Smooth muscle cell (in vitro differentiated cells): ENCODE measurements around the gene NDUFAF7. TPM values are rescaled to one million over a fixed set of nuclear protein-coding genes. Genes with fewer than 3 reads are reported as not detected.

Source experiments
- DNase-seq: peaks from one replicate; lab custom pipeline; 2025; ENCODE audit not compliant: unreplicated experiment; lab: John Stamatoyannopoulos, UW
- H2AFZ ChIP-seq: fragments of 200-600 bp; sonication (generic); 2 replicates; pipeline ENCODE4 v1.6.0; 2016; ENCODE audit warnings: antibody characterized with exemption, low read depth, mild to moderate bottlenecking
- H3F3A ChIP-seq: fragments of 200-600 bp; sonication (generic); 2 replicates; pipeline ENCODE4 v1.6.0; 2017; ENCODE audit warnings: antibody characterized with exemption, low read depth
- H3K27ac ChIP-seq: fragments of 200-600 bp; sonication (generic); 2 replicates; pipeline ENCODE4 v1.5.1; 2016; ENCODE audit warnings: low read depth, mild to moderate bottlenecking
- H3K27me3 ChIP-seq: fragments of 200-600 bp; sonication (generic); 2 replicates; pipeline ENCODE4 v1.6.1; 2016; ENCODE audit warnings: low read depth, mild to moderate bottlenecking
- H3K36me3 ChIP-seq: fragments of 200-600 bp; sonication (generic); 2 replicates; pipeline ENCODE4 v1.5.1; 2016; ENCODE audit warnings: low read depth
- H3K4me1 ChIP-seq: fragments of 200-600 bp; sonication (generic); 2 replicates; pipeline ENCODE4 v1.5.1; 2016; ENCODE audit warnings: low read depth
- H3K4me2 ChIP-seq: fragments of 200-600 bp; sonication (generic); 2 replicates; pipeline ENCODE4 v1.6.0; 2016; ENCODE audit warnings: mild to moderate bottlenecking
- H3K4me3 ChIP-seq: fragments of 200-600 bp; sonication (generic); 2 replicates; pipeline ENCODE4 v1.5.1; 2016; ENCODE audit warnings: mild to moderate bottlenecking
- H3K79me2 ChIP-seq: fragments of 200-600 bp; sonication (generic); 2 replicates; pipeline ENCODE4 v1.6.0; 2016; ENCODE audit warnings: low read depth, mild to moderate bottlenecking
- H3K9ac ChIP-seq: fragments of 200-600 bp; sonication (generic); 2 replicates; pipeline ENCODE4 v1.6.0; 2016; ENCODE audit warnings: low read depth
- H3K9me3 ChIP-seq: fragments of 200-600 bp; sonication (generic); replicated peaks from 2 replicates; pipeline ENCODE4 v1.5.1; 2016; ENCODE audit warnings: low read depth
- H4K20me1 ChIP-seq: fragments of 200-600 bp; sonication (generic); 2 replicates; pipeline ENCODE4 v1.6.0; 2016; ENCODE audit warnings: low read depth
- CTCF ChIP-seq: fragments of 200-600 bp; sonication (generic); IDR thresholded peaks from 2 replicates; pipeline ENCODE4 v1.5.1; 2017; ENCODE audit warnings: borderline replicate concordance, mild to moderate bottlenecking, antibody characterized with exemption; ENCODE audit not compliant: insufficient read depth, poor library complexity, severe bottlenecking
- WGBS: methylation state at CpG from one replicate; pipeline ENCODE4 v1.1.7; 2016; ENCODE audit warnings: low lambda C conversion rate; 5-methylcytosine and 5-hydroxymethylcytosine counted together
- polyA plus RNA-seq: library from polyadenylated mRNA; unstranded; fragments of >200 nt; fragmentation: Nextera tagmentation; extraction: Ambion mirVana; gene quantifications from 2 replicates; pipeline ENCODE4 v1.2.1, GENCODE V29; 2016
- total RNA-seq: library from RNA; depleted of rRNA; stranded (reverse); fragments of >200 nt; gene quantifications from 2 replicates; pipeline ENCODE4 v1.2.3, GENCODE V29; 2014

The NDUFAF7 gene
- total and polyA plus RNA-seq, 2 experiments from 2014 or later: 13.4 to 46.9 TPM

GRCh38 chr2:37282746-37283145 lies 51.3 kb downstream of the NDUFAF7 start:
- Histone ChIP-seq H3K79me2 (no peaks in the 10 kb centered on the region), H4K20me1 (no peaks in the 10 kb centered on the region), H3K9me3 (no peaks in the 10 kb centered on the region), H3K27ac (no peak overlapping the region), H3K36me3 (peaks cover 29% of the 10 kb centered on the region), H3K4me3 (no peak overlapping the region), H3K4me1 (no peaks in the 10 kb centered on the region), H2AFZ (no peak overlapping the region), H3K4me2 (no peak overlapping the region), H3K27me3 (no peaks in the 10 kb centered on the region), H3K9ac (no peak overlapping the region), H3F3A (peaks cover 2% of the 10 kb centered on the region)
- 93% methylated on average over 2 of the region's 2 CpGs for WGBS
- no peak for TF ChIP-seq CTCF
- DNase-seq: no peak

- no peak overlapping the region for H3K4me2 ChIP-seq
Measured at GRCh38 chr2:37283207-37283606, 51.7 kb downstream of the NDUFAF7 start.

DNA sequence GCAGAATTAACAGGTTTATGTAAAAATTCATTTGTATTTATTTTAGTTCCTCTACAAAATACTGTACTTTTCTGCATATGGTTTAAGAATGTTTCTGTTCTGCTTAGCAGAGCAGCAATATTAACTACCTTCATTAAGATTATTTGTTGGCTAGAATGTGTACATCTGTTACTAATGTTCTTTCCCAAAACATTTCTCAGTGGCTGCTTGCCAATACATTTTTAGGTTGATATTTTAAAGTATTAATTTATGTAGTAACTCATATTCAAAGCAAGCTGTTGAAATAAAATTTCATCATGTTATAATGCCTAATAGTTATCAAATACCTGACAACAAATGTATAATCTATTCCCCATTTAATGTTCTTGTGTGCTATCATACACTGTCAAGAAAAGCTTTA lies 52.9 kb downstream of the NDUFAF7 start:
- Histone ChIP-seq H3F3A (peaks cover 2% of the 10 kb centered on the region), H3K27me3 (no peaks in the 10 kb centered on the region), H3K36me3 (peaks cover 30% of the 10 kb centered on the region), H3K4me1 (no peaks in the 10 kb centered on the region), H3K9ac (no peak overlapping the region), H4K20me1 (no peaks in the 10 kb centered on the region), H3K79me2 (no peaks in the 10 kb centered on the region), H3K9me3 (no peaks in the 10 kb centered on the region), H2AFZ (no peak overlapping the region), H3K4me3 (no peak overlapping the region), H3K27ac (no peak overlapping the region), H3K4me2 (no peak overlapping the region)
- TF ChIP-seq CTCF: no peak
- DNase-seq: no peak

More at GRCh38 chr2:37283207-37283606, 51.7 kb downstream of the NDUFAF7 start:
- Histone ChIP-seq H3K9me3 (no peaks in the 10 kb centered on the region), H3K4me3 (no peak overlapping the region), H3K9ac (no peak overlapping the region), H3K27me3 (no peaks in the 10 kb centered on the region), H2AFZ (no peak overlapping the region), H3K27ac (no peak overlapping the region), H3K4me1 (no peaks in the 10 kb centered on the region), H3K36me3 (peaks cover 32% of the 10 kb centered on the region), H4K20me1 (no peaks in the 10 kb centered on the region), H3F3A (peaks cover 2% of the 10 kb centered on the region), H3K79me2 (no peaks in the 10 kb centered on the region)
- WGBS: 89% methylated on average over 2 of the region's 2 CpGs
- TF ChIP-seq CTCF: no peak
- DNase-seq: no peak

GRCh38 chr2:37287966-37288365 lies 56.5 kb downstream of the NDUFAF7 start:
- Histone ChIP-seq H2AFZ (no peak overlapping the region), H3K27ac (no peak overlapping the region)
- DNase-seq: no peak

More at GRCh38 chr2:37287966-37288365, 56.5 kb downstream of the NDUFAF7 start:
- peaks cover 15% of the 10 kb centered on the region for H3K79me2 ChIP-seq
- no peak overlapping the region for H3K4me3 ChIP-seq
- no peak overlapping the region for H3K9ac ChIP-seq
- peaks cover 2% of the 10 kb centered on the region for H3F3A ChIP-seq
- H3K36me3 ChIP-seq: peaks cover 15% of the 10 kb centered on the region
- TF ChIP-seq CTCF: no peak
- WGBS: 95% methylated on average over 2 of the region's 2 CpGs
- H3K9me3 ChIP-seq: no peaks in the 10 kb centered on the region
- H3K4me1 ChIP-seq: no peaks in the 10 kb centered on the region
- H3K27me3 ChIP-seq: no peaks in the 10 kb centered on the region
- peaks cover 18% of the 10 kb centered on the region for H4K20me1 ChIP-seq
- H3K4me2 ChIP-seq: no peak overlapping the region
